Measurements from ENCODE around the gene ERGIC1.

DNA sequence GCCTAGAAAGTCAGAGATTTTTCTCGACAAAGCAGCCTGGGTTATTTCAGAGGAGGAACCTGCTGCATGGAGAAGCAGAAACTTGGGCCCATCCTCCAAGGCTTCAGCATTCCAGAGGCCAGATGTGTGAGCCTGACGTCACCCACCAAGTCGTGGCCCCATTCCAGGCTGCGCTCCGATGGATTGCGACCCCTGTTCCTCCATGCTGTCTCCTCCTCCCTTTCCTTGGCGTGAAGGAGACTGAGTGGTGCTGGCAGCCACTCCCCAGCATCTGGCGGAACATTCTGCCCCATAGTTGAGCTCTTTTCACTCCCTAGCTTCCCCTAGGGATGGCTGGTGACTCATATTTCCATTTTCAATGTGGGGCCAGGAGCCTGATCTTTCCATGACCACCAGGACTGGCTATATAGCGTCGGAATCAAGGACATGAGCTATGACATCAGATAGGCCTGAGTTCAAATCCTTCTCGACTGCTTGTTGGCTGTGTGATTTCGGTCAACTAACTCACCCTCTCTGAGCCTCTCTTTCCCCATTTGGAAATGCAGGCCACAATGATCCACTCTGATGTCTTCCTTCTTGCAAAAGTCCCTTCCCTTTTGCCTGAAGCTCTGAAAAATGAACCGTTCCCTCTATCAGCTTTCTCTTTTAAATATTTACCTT lies 38.6 kb upstream of the ERGIC1 start:
- TF ChIP-seq TCF12 (IDR thresholded peaks at IDR 0.05; ENCODE audit: low read depth, low read length): no peak
- TF ChIP-seq, protein P1, sequence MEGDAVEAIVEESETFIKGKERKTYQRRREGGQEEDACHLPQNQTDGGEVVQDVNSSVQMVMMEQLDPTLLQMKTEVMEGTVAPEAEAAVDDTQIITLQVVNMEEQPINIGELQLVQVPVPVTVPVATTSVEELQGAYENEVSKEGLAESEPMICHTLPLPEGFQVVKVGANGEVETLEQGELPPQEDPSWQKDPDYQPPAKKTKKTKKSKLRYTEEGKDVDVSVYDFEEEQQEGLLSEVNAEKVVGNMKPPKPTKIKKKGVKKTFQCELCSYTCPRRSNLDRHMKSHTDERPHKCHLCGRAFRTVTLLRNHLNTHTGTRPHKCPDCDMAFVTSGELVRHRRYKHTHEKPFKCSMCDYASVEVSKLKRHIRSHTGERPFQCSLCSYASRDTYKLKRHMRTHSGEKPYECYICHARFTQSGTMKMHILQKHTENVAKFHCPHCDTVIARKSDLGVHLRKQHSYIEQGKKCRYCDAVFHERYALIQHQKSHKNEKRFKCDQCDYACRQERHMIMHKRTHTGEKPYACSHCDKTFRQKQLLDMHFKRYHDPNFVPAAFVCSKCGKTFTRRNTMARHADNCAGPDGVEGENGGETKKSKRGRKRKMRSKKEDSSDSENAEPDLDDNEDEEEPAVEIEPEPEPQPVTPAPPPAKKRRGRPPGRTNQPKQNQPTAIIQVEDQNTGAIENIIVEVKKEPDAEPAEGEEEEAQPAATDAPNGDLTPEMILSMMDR (IDR thresholded peaks at IDR 0.05; ENCODE audit: control extremely low read depth in 1 of 3, insufficient read depth in 1 of 3, low read depth in 1 of 3, low read length in 3 of 3): no peak
- TF ChIP-seq ATF2 (IDR thresholded peaks at IDR 0.05; ENCODE audit: low read length): no peak
- no peak for TF ChIP-seq SUZ12 (IDR thresholded peaks at IDR 0.05; ENCODE audit: low read length)
- TF ChIP-seq SIRT6 (IDR thresholded peaks at IDR 0.05; ENCODE audit: low read length): no peak
- no peak for TF ChIP-seq CREB1 (IDR thresholded peaks at IDR 0.05)
- no peak for TF ChIP-seq GTF2F1 (IDR thresholded peaks at IDR 0.05; ENCODE audit: borderline replicate concordance, low read depth, low read length)
- no peak for TF ChIP-seq TEAD4 (IDR thresholded peaks at IDR 0.05; ENCODE audit: low read depth, low read length)
- TF ChIP-seq BRCA1 (IDR thresholded peaks at IDR 0.05; ENCODE audit: low read depth, low read length): no peak
- TF ChIP-seq JUN (IDR thresholded peaks at IDR 0.05; ENCODE audit: low read depth, low read length): no peak
- no peak for TF ChIP-seq RFX5 (IDR thresholded peaks at IDR 0.05; ENCODE audit: borderline replicate concordance, low read depth, low read length)
- no peak for TF ChIP-seq NRF1 (IDR thresholded peaks at IDR 0.05; ENCODE audit: low read depth, low read length)
